Measurements from ENCODE around the gene DHX36. TPM values are rescaled to one million over a fixed set of nuclear protein-coding genes. Genes with fewer than 3 reads are reported as not detected.

DHX36 gene
- total and polyA plus RNA-seq, 10 of the 15 experiments (the other 5 are each of a cell fraction or from before 2014, with no cell fraction given): 16.2 to 70.5 (median 41.6) TPM

DNA sequence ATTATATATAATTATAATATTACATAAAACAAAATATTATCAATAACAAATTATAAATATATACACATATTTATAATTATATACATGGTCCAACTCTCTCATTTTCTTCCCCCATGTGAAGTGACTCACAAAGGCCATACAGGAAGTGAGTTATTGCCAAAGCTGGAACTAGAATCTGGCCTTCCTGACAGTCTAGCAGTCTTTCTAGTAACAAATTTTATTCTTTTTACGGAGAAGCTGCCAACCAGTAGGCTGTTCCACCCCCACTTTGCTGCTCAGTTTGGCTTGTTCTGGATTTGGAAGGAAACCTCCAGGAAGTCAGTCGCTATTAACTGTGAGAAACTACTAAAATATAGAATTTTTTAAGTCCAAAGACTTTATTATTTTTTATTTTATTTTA is 79.6 kb downstream of the DHX36 start (continued):
- no peak for TF ChIP-seq HDAC6 (IDR thresholded peaks at IDR 0.05; ENCODE audit: unreplicated experiment)
- no peak for TF ChIP-seq RB1 (IDR thresholded peaks at IDR 0.05; ENCODE audit: borderline replicate concordance)
- TF ChIP-seq, protein P1, sequence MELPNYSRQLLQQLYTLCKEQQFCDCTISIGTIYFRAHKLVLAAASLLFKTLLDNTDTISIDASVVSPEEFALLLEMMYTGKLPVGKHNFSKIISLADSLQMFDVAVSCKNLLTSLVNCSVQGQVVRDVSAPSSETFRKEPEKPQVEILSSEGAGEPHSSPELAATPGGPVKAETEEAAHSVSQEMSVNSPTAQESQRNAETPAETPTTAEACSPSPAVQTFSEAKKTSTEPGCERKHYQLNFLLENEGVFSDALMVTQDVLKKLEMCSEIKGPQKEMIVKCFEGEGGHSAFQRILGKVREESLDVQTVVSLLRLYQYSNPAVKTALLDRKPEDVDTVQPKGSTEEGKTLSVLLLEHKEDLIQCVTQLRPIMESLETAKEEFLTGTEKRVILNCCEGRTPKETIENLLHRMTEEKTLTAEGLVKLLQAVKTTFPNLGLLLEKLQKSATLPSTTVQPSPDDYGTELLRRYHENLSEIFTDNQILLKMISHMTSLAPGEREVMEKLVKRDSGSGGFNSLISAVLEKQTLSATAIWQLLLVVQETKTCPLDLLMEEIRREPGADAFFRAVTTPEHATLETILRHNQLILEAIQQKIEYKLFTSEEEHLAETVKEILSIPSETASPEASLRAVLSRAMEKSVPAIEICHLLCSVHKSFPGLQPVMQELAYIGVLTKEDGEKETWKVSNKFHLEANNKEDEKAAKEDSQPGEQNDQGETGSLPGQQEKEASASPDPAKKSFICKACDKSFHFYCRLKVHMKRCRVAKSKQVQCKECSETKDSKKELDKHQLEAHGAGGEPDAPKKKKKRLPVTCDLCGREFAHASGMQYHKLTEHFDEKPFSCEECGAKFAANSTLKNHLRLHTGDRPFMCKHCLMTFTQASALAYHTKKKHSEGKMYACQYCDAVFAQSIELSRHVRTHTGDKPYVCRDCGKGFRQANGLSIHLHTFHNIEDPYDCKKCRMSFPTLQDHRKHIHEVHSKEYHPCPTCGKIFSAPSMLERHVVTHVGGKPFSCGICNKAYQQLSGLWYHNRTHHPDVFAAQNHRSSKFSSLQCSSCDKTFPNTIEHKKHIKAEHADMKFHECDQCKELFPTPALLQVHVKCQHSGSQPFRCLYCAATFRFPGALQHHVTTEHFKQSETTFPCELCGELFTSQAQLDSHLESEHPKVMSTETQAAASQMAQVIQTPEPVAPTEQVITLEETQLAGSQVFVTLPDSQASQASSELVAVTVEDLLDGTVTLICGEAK (IDR thresholded peaks at IDR 0.05; ENCODE audit: borderline replicate concordance): no peak

DNA sequence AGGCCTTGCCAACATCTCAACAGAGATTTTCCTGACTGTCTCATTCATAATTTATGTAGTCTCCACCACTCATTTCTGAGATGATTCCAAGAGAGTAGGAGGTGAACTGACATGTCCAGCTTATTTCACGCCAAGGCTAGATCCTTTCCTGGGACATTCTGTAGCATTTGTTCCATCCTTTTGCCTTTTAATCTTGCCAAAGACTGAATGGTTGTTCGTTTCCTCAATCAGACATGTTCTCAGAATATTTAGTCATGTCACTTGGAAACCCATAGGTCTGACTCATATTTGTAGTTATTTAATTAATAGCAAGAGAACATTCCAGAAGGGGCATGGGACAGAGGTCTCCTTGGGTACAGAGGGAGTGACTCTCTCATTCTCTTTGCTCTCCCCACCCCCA is 80.9 kb downstream of the DHX36 start:
- H3K9me3 ChIP-seq (replicated peaks; ENCODE audit: control insufficient read depth, insufficient read depth, low read length): no peaks in the 10 kb centered on the region
- RAD21 ChIA-PET (ENCODE audit: unreplicated experiment): no interaction called here

More for the DNA sequence above, 80.9 kb downstream of the DHX36 start:
- intact Hi-C loops (cut with micrococcal nuclease; ENCODE audit: unreplicated experiment): no loop called here
- 47% methylated on average over 2 of the region's 2 CpGs for WGBS (ENCODE audit: insufficient coverage, insufficient replicate concordance, low lambda C conversion rate, missing lambda C conversion rate)
- no peak overlapping the region for H3K4me3 ChIP-seq
- H3K4me2 ChIP-seq (ENCODE audit: control insufficient read depth, insufficient read depth): no peak overlapping the region
- in situ Hi-C loops (cut with MboI): no loop called here
- H3K27me3 ChIP-seq (replicated peaks in 1 of 2; ENCODE audit: control insufficient read depth in 2 of 2, insufficient read depth in 2 of 2, low read length in 1 of 2): no peaks in the 10 kb centered on the region
- no peak overlapping the region for H3K9ac ChIP-seq (ENCODE audit: control insufficient read depth, insufficient read depth, low read length)
- ChIA-PET SMC1A (ENCODE audit: uncharacterized antibody, unreplicated experiment) (no interaction called here), CTCF (interaction anchor here (1.8 kb wide), 1 partner anchor 9 kb away, joined by 4 read pairs; no protein-coding TSS in a partner anchor), POLR2A (no interaction called here)
- no peak overlapping the region for H3K27ac ChIP-seq (ENCODE audit: control insufficient read depth, insufficient read depth)
- H4K20me1 ChIP-seq (ENCODE audit: control insufficient read depth, insufficient read depth): no peaks in the 10 kb centered on the region
- DNase-seq (ENCODE audit: low read depth, low spot score) (no peak), ATAC-seq (no peak), FAIRE-seq (no peak)
- H2AFZ ChIP-seq (ENCODE audit: control insufficient read depth, low read depth, low read length): no peak overlapping the region
- no peaks in the 10 kb centered on the region for H3K79me2 ChIP-seq (ENCODE audit: control insufficient read depth, insufficient read depth, low read length)
- TF ChIP-seq RUNX3 (IDR thresholded peaks at IDR 0.05; ENCODE audit: low read length): no peak
- no peak for TF ChIP-seq ZNF217 (IDR thresholded peaks at IDR 0.05)
- no peak for TF ChIP-seq POLR2A (IDR thresholded peaks at IDR 0.05; ENCODE audit: low read depth, low read length)
- no peak for TF ChIP-seq MEF2B (IDR thresholded peaks at IDR 0.05; ENCODE audit: partially characterized antibody, poor library complexity, severe bottlenecking)
- TF ChIP-seq RAD51 (IDR thresholded peaks at IDR 0.05): no peak
- TF ChIP-seq, protein P2, sequence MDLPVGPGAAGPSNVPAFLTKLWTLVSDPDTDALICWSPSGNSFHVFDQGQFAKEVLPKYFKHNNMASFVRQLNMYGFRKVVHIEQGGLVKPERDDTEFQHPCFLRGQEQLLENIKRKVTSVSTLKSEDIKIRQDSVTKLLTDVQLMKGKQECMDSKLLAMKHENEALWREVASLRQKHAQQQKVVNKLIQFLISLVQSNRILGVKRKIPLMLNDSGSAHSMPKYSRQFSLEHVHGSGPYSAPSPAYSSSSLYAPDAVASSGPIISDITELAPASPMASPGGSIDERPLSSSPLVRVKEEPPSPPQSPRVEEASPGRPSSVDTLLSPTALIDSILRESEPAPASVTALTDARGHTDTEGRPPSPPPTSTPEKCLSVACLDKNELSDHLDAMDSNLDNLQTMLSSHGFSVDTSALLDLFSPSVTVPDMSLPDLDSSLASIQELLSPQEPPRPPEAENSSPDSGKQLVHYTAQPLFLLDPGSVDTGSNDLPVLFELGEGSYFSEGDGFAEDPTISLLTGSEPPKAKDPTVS (IDR thresholded peaks at IDR 0.05; ENCODE audit: low read depth, low read length): no peak
- TF ChIP-seq, protein P3, sequence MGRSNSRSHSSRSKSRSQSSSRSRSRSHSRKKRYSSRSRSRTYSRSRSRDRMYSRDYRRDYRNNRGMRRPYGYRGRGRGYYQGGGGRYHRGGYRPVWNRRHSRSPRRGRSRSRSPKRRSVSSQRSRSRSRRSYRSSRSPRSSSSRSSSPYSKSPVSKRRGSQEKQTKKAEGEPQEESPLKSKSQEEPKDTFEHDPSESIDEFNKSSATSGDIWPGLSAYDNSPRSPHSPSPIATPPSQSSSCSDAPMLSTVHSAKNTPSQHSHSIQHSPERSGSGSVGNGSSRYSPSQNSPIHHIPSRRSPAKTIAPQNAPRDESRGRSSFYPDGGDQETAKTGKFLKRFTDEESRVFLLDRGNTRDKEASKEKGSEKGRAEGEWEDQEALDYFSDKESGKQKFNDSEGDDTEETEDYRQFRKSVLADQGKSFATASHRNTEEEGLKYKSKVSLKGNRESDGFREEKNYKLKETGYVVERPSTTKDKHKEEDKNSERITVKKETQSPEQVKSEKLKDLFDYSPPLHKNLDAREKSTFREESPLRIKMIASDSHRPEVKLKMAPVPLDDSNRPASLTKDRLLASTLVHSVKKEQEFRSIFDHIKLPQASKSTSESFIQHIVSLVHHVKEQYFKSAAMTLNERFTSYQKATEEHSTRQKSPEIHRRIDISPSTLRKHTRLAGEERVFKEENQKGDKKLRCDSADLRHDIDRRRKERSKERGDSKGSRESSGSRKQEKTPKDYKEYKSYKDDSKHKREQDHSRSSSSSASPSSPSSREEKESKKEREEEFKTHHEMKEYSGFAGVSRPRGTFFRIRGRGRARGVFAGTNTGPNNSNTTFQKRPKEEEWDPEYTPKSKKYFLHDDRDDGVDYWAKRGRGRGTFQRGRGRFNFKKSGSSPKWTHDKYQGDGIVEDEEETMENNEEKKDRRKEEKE (IDR thresholded peaks at IDR 0.05): no peak
- no peak for TF ChIP-seq CREM (IDR thresholded peaks at IDR 0.05; ENCODE audit: low read depth)
- BruUV-seq (replicated peaks): no TSS peak
- no peaks in the 10 kb centered on the region for H3K4me1 ChIP-seq (ENCODE audit: control insufficient read depth, insufficient read depth, low read length)
- no peaks in the 10 kb centered on the region for H3K36me3 ChIP-seq (ENCODE audit: control insufficient read depth in 2 of 2, insufficient read depth in 2 of 2, low read length in 1 of 2)
